CD1c-positive myeloid dendritic cell (primary cell): Measurements from ENCODE around the gene SUDS3.
"Not testable (repeated sequence)": the region's sequence is repeated elsewhere in the genome, so short reads cannot be mapped to it uniquely, and the experiment has no call there.

Source experiments
- DNase-seq: peaks from one replicate; pipeline ENCODE4 v3.0.0-alpha.2; 2016; ENCODE audit errors: extremely low spot score

The SUDS3 gene

DNA sequence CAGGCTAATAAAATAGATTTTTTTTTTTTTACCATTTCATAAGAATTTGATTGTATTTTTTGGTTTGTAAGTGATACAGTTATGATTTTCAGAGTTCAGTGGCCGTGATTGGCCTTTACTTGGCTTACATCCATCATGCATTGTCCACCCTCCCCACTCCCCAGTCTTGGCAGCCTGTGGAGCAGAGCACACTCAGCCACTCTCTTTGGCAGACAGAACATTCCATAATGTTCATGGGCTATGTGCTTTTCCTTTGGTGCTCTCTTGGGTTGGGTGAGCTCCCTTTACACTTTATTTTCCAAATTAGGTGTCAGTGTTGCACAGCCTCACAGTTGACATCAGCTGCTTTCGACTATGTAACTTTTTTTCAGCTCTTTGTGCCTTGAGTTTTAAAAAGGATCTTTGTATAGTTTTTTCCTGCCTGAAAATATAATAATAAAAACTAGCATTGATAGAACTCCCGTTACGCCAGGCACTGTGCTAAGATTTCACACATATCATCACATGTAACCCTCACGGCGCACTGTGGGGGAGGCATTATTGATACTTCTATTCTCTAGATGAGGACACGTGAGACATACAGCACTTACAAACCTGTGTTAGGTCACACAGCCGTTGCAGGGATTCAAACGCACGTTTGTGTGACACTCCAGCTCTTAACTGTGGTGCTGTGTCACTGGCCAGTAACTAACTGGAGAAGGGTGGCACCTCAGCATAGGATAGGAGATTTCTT is 21.5 kb downstream of the SUDS3 start:
- DNase-seq = no peak

DNA sequence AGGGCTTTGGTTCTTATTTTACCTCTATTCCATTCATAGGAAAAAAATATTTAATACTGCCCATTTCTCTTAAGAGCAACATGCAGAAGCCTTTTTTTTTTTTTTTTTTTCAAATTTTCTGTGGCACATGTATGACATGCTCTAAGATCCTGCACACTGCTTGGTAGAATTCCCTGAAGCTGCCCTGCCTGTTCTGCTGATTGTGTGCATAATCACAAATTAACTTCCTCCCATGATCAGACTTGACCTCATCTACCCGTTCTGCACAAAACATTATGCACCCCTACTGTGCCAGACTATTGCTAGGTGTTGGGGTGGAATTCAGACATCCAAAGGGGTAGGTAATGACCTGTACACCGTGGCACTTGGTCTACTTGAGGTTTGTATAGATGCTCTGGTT is 22.2 kb downstream of the SUDS3 start:
- no peak for DNase-seq

DNA sequence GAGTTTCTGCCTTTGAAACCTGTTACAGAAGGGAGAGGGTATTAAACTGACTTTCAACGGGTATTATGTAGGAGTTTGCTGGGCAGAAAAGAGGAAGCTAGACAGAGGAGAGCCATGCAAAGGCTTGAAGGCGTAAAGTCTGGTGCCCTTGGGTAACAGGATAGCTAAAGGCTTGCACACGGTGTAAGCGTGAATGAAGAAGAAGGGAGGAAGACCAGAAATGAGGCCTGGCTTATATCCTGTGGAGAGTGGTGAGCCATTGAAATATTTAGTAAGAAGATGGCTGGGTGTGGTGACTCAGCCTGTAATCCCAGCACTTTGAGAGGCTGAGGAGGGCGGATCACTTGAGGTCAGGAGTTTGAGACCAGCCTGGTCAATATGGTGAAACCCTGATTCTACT is 22.6 kb downstream of the SUDS3 start:
- peak; percentile 43 for DNase-seq

DNA sequence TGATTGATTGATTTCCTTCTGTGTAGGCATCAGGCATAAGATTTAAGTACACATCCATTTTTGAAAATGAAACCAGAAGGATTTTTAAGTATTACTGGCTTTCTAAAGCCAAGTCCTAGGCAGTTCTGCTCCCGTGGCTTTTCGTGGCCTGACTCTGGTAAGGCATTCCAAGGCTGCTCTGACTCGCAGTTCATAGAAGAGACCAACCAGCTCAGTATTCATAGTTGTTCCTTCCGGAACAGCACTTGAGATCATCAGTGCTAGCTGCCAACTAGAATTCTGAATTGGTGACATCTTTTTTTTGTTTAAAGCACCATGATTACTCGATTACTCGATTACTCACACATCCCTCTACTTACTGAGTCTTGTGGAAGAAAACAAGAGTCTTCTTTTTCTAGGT is 25.9 kb downstream of the SUDS3 start:
- no peak for DNase-seq

DNA sequence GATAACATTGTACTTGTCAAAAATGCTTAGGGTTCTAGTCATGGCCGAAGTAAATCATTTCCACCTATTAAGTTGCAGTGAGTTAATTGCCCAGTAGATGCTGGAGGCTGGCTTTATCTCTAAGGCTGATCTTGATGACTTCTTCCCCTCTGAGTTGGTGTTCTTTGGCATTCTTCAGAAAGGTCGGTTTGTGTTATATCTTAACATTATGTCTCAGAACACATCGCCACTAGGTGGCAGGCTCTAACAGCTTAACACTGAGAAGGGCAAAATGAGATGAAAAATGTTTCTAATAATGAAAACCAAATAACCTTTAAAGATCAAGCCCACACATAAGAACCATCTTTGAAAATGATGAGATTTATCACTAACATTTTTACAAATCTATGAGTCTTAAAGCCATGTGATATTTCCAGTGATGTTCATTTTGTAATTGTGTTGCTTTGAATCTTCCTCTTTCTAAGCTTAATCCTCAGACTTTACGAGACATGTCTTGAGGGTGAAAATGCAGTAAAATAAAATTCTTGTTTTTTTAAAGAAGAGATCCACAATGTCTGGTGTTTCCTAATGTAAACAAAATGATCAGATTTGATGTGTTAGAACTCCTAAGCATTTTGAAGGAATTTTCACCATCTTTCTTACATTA is 28.6 kb downstream of the SUDS3 start:
- peak; percentile 47 for DNase-seq

DNA sequence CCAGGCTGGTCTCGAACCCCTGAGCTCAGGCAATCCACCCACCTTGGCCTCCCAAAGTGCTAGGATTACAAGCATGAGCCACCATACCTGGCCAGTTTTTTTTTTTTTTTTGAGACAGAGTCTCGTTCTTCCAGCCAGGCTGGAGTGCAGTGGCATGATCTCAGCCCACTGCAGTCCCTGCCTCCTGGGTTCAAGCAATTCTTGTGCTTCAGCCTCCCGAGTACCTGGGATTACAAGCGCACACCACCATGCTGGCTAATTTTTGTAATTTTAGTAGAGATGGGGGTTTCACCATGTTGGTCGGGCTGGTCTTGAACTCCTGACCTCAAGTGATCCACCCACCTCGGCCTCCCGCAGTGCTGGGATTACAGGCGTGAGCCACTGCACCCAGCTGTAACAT is 31.9 kb downstream of the SUDS3 start:
- DNase-seq = not testable (repeated sequence)

DNA sequence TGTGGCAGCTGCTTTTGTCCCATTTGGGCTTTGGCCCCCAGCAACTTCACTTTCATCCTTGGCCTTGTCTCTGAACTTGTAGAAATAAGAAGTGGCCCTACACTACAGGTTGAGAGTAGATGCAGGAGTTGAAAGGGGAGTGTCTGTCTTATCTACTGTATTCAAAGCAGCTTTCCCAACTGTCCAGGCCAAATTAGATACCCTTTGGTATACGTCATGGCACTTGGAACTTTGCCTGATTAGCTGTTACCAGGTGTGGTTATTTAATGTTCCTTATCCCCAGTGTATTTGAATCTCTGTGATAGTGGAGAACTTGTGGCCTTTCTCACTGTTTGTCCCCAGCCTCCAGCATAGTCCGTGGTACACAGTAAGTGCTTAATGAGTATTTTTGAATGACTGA is 33.5 kb downstream of the SUDS3 start:
- DNase-seq = no peak

DNA sequence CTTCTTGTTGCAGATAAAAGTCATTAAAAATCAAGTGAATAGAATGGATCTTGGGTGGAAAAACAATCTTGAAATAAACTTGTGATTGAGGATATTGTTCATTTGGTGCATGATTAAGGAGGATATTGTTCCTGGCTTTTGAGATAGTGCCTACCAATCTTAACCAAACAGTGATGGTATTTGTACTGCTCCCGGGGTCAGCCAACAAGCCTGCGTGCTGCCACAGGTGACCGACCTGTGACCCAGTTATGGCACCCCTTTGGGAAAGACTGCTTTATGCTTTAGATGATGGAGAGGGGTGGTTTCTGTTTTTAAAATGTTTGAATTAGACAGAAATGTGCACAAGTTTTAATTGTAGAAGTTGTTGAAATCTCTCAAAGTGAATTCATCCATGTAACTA is 41.6 kb downstream of the SUDS3 start:
- no peak for DNase-seq

DNA sequence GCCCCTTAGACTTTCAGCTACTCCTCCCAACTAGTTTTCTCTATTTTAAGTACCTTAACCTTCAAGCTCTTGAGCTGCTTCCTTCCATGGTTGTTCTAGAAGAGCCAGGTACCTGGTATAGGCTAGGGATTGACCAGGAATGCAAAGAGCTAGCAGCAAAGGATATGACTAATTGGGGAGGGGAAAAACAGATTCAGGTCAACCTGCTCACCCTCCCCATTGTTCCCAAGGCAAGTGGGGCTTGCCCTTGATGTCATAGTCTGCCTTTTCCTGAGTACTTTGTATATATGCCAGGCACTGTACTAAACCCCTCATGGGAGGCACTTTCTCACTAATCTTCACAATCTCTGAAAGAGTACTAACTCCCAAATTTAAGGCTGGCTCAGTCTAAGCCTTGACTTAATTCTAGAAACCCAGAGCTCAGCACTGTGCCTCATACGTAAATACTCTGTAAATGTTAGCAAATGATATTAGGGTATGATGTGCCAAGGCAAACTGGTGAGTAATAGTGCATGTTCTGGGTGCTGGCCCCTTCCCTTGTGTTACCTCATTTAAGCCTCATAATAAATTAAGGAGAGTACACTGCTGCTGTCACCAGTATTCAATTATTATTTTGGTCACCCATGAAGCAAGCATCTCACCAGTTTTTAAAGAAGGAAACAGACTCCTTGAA is 42.2 kb downstream of the SUDS3 start:
- DNase-seq = no peak

DNA sequence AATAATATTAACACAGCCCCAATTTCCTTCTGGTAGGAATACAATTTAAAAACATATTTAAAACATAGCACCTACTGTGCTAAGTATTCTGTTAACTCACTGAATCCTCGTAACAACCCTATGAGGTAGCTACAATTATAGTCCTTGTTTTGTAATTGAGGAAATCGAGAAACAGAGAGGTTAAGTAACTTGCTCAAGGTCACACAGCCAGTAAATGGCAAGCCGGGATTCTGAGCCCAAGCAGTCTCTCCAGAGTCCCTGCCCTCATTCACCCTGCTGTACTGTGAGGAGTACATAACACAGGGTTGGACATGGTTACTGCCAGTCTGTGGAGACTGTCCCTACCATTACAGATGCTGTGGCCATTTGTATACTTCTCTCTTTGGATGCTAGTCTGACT is 44.3 kb downstream of the SUDS3 start:
- no peak for DNase-seq

DNA sequence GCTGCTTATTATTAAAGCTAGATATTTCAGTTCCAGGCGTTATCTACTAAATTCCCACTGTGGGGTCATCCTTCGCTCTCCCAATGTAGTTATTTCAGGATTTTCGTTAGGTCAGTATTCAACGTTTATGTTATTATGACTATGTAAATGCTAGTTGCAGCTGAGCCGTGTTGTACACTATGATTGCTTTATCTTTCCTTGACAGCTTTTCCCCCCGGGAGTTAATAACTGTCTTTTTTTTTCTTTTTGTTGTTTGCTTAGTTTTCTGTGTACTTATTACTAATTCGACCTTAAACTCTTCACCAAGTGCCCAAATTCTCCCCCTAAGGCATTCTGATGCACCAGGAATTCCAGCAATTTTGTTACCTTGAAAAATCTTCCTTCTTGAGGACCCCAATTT is 48.5 kb downstream of the SUDS3 start:
- DNase-seq = no peak

DNA sequence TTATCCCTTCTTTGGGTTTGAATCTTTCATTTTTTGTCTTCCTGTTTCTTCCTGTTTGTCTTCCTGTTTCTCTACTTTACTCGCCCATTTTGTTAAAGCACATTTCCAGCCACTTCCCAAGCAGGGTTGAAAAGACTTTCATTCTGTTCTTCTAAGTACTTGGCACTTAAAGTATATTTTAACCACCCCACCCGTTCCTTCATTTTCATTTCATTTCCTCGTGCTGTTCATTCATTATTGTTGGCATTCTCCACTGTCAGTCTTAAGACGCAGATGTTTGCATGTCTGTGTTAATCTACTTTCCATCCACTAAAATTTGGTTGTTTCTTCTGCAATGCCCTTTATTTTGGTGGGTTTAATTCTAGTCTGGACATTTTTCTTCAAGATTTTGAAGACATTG is 49.0 kb downstream of the SUDS3 start:
- no peak for DNase-seq

DNA sequence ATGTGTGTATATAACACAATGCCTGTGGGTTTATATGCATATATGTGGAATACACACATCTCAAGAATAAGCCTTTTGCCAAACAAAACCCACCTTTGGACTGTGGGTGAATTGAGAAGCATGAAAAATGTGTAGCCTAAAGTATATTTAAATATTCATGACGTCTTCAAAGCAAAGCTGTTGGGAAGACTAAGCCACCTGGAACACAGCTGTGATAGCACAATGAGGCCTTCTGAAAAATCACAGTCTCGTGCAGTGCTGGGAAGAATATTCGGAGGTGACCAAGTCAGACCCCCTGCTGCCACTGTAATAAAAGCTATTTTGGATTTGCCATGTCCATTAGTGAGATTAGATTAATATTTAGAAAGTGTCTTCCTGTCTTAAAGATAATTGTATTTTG is 51.5 kb downstream of the SUDS3 start:
- DNase-seq = no peak

DNA sequence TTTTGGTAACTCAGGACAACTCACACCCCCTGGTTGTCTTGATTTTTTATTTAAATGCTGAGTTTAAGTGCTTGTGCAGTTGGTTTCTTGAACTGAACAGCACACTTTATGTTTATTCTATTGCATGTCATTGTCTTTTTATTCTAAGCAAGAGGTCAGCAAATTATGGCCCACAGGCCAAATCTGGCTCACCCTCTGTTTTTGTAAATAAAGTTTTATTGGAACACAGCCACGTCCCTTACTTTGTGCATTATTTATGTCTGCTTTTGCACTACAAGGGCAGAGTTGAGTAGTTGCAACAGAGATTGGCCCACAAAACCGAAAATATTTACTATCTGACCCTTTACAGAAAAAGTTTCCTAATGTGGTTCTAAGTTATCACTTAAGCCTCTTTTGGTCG is 52.3 kb downstream of the SUDS3 start:
- no peak for DNase-seq

DNA sequence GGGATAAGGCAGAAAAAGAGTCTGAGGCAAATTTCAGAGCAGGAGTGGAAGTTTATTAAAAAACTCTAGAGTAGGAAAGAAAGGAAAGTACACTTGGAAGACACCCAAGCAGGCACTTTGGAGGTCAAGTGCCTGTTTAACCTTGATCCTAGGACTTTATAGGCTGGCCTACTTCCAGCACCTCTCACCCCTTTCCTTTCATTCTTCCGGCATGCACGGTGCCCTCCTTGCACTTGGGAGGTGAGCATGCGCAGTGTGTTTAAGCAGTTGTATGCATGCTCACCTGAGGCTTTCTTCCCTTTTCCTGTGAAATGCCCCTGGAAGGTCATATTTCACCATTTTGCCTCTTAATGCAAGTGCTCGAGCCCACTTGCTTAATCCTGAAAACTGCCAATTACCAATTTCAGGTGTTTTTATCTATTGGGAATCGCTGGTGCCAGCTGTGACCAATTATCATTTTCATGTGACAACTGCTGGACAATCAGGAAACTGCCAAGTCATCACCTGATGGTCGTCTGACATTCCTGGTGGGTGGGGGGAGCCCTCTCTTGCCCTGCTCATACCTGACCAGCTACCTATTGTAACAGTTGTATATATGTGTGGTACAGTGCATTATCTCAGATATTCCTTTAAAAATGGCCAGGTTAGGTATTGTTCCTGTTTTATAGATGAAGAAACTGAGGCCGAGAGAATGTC is 53.5 kb downstream of the SUDS3 start:
- DNase-seq = no peak

DNA sequence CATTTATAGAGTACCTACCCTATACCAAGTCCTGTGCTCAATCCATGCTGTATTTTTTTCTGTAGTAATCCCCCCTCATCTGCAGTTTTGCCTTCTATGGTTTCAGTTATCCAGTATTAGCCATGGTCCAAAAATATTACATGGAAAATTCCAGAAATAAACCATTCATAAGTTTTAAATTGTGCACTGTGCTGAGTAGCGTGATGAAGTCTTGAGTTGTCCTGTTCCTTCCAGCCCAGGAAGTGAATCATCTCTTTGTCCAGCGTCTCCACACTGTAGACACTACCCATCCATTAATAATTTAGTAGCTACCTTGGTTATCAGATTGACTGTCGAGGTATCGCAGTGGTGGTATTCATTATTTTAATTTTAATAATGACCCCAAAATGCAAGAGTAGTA is 54.2 kb downstream of the SUDS3 start:
- DNase-seq = no peak

DNA sequence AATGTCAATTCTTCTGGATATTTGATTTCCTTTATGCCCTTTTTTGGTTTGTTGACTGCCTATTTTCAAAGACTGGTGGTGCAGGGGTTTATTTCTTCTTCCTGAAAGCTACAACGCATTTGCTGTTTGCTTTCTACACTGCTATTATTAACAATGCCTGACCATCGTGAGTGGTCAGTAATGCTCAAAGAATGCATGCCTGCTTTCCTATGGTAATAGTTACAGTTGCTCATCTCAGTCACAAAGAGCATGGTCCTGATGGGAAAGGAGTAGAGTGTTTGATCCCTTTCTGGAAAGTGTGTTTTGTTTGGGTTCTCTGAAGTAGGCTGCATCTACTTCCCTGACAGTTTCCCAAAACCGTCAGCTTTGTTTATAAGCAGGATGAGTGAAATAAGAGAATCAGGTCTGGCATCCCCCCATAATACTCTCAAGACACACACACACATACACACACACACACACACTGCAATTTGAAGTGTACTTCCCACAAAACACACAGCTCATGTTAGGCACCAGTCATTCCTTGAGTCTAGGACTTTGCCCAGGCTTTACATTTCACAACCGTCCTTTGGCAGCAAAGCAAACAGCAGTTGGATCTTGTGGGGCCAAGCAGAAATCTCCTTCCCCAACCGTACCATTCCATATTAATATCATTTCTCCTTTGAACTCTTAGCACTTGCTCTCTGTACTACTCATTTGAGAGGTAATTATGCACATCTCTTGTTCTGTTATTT is 56.6 kb downstream of the SUDS3 start:
- no peak for DNase-seq

DNA sequence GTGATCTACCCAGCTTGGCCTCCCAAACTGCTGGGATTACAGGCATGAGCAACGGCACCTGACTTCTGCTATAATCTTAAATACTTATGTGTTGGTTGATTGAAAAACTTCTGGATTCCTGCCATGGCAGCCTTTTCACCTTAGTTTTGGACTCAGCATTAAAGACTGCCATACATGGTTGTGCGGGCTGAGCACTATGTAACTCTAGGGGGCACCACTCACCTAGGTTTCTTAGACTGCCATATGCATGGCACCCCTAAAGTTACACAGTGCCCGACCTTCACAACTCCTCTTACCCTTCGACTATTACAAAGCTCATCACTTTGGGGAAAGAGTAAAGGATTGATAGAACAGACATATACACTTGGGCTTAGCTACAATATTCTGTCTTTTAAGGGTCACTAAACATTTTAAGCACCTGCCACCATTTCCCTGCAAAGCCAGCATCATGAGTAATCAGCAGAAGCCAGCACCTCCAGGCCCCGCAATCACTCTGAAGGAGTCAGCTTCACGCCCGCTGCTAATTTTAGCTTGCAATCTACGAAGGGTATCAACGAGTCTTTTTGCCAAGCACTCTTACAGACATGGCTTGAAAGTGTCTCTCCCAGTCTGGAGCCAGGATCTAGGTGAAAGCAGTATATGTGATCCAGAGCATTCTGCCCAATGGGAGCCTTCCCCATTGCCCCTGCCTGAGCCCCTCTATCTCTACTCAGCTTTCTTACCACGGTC is 59.8 kb downstream of the SUDS3 start:
- no peak for DNase-seq

DNA sequence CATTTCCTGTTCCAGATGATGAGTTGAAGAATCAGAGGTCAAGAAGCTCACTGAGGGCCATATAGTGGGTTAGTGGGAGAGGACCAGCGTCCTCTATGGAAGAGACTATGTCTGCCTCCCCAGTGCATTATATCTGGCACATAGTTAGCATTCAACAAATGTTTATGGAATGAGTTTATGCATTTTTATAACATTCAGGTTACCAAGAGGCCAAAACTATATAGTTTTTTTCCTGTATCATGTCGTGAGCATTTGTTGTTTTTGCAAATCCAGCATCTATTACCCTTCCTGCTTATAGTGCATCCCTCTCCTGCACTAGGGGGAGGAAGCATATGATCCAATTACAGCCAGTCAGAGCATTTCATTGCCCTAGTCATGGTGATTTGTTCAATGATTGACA is 60.6 kb downstream of the SUDS3 start:
- no peak for DNase-seq

DNA sequence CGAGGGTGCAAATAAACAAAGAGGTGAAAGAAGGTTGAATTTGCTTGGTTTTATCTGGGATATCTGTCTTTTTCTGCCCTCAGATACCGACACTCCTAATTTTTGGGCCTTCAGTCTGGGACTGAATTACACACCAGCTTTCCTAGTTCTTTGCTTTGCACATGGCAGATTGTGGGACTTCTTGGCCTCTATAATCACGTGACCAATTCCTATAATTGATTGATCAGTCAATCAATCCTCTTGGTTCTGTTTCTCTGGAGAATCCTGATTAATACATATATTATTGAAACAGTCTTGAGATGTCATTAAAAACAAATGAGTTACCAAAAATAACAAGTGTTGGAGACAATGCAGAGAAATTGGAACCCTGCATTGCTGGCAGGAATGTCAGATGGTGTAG is 62.7 kb downstream of the SUDS3 start:
- no peak for DNase-seq

DNA sequence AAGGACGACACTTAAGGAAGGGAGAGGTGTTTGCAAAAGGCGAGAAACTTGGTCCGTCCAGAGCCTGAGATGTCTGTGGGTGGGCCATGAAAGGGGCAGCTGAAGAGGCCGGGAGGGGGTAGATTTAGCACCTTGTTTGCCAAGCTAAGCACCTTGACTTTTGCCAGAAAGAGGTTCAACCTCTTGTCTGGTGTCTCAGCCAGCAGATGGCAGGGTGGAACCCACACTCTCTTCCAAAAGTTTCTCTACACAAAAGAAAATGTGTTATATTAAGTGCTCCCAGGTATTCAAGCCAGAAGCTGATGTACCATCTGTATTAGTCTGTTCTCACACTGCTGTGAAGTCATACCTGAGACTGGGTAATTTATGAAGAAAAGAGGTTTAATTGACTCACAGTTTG is 69.9 kb downstream of the SUDS3 start:
- no peak for DNase-seq
